Endothelial cell of umbilical vein (primary cell): ENCODE data around the gene ANXA6. TPM values are rescaled to one million over a fixed set of nuclear protein-coding genes. Genes with fewer than 3 reads are reported as not detected.

Experiments used
- BruUV-seq: library from RNA; stranded (reverse); fragments of 400-500 nt; replicated peaks from 2 replicates; lab custom pipeline; 2021; lab: Mats Ljungman, UMichigan
- CTCF ChIA-PET: fragments of 300-600, 350-600 bp; sonication (Branson Sonifier 250); formaldehyde crosslinking; loops from one replicate; lab custom pipeline; 2021; ENCODE audit warnings: antibody characterized with exemption, inconsistent platforms; lab: Charles Lee
- POLR2A ChIA-PET: fragments of 300-600, 350-600 bp; sonication (Branson Sonifier 250); formaldehyde crosslinking; loops from one replicate; lab custom pipeline; 2021; ENCODE audit warnings: antibody characterized with exemption, inconsistent platforms; lab: Charles Lee
- DNase-seq: peaks from one replicate; pipeline ENCODE4 v3.0.0-alpha.2; 2011; ENCODE audit warnings: low read depth, low spot score
- FAIRE-seq: peaks from 2 replicates; lab custom pipeline; 2011; peaks lifted over from hg19 to GRCh38; lab: Jason Lieb, UNC
- H2AFZ ChIP-seq: 2 replicates; pipeline ENCODE4 v1.6.0; 2012; ENCODE audit warnings: low read depth, low read length, control low read depth, inconsistent platforms
- H3K27ac ChIP-seq: 2 replicates; pipeline ENCODE4 v1.5.1; 2011; ENCODE audit warnings: low read depth, mild to moderate bottlenecking, control low read depth, low read length, moderate library complexity; ENCODE audit not compliant: insufficient read depth
- H3K27me3 ChIP-seq, 2 experiments: 2 replicates each; pipeline versions ENCODE4 v1.6.0 to v1.6.1; 2011; ENCODE audit warnings: low read length in 2 of 2, mixed read lengths in 1 of 2; ENCODE audit not compliant: control insufficient read depth in 2 of 2, insufficient read depth in 2 of 2
- H3K36me3 ChIP-seq, 2 experiments: 2 replicates in 1 of 2; 3 replicates in 1 of 2; pipeline ENCODE4 v1.5.1; 2011; ENCODE audit warnings: low read length in 2 of 2, mild to moderate bottlenecking in 1 of 2, moderate library complexity in 1 of 2; ENCODE audit not compliant: control insufficient read depth in 2 of 2, insufficient read depth in 2 of 2; ENCODE audit errors: extremely low read depth in 1 of 2
- H3K4me1 ChIP-seq: 3 replicates; pipeline ENCODE4 v1.5.1; 2011; ENCODE audit warnings: mild to moderate bottlenecking, low read length; ENCODE audit not compliant: control insufficient read depth, insufficient read depth; ENCODE audit errors: extremely low read depth
- H3K4me2 ChIP-seq: 2 replicates; pipeline ENCODE4 v1.6.1; 2011; ENCODE audit warnings: low read length, control low read depth, mixed read lengths; ENCODE audit not compliant: insufficient read depth
- H3K4me3 ChIP-seq, 3 experiments: fragments of 200-600 bp in 1 of 3; sonication (generic), shearing (Covaris generic) in 1 of 3; replicated peaks in 1 of 3; 2 replicates each; pipeline ENCODE4 v1.5.1; 2011 to 2016; ENCODE audit warnings: control low read depth in 3 of 3, low read length in 3 of 3, mild to moderate bottlenecking in 2 of 3, inconsistent platforms in 1 of 3, low read depth in 1 of 3, moderate library complexity in 1 of 3; ENCODE audit not compliant: insufficient read depth in 1 of 3
- H3K79me2 ChIP-seq: 2 replicates; pipeline ENCODE4 v1.6.0; 2012; ENCODE audit warnings: low read length, inconsistent platforms; ENCODE audit not compliant: control insufficient read depth, insufficient read depth
- H3K9ac ChIP-seq: replicated peaks from 2 replicates; pipeline ENCODE3; 2011; ENCODE audit warnings: low read length, control low read depth; ENCODE audit not compliant: insufficient read depth; ENCODE audit errors: extremely low read depth
- H3K9me1 ChIP-seq: replicated peaks from 3 replicates; pipeline ENCODE4 v1.6.0; 2011; ENCODE audit warnings: mild to moderate bottlenecking, low read length; ENCODE audit not compliant: control insufficient read depth, insufficient read depth; ENCODE audit errors: extremely low read depth
- H3K9me3 ChIP-seq: replicated peaks from 2 replicates; pipeline ENCODE4 v1.5.1; 2012; ENCODE audit warnings: low read length, inconsistent platforms; ENCODE audit not compliant: control insufficient read depth, insufficient read depth
- H4K20me1 ChIP-seq: replicated peaks from 2 replicates; pipeline ENCODE3; 2011; ENCODE audit warnings: mild to moderate bottlenecking, low read length; ENCODE audit not compliant: control insufficient read depth, insufficient read depth; ENCODE audit errors: extremely low read depth
- EZH2 ChIP-seq: IDR thresholded peaks from 2 replicates; pipeline ENCODE4 v1.6.1; 2012; ENCODE audit warnings: borderline replicate concordance, low read depth, mild to moderate bottlenecking, moderate library complexity, low read length, inconsistent platforms; ENCODE audit not compliant: severe bottlenecking
- FOS ChIP-seq: IDR thresholded peaks from 2 replicates; pipeline ENCODE4 v1.6.1; 2011; ENCODE audit warnings: mild to moderate bottlenecking, low read length, moderate library complexity, borderline replicate concordance; ENCODE audit not compliant: insufficient read depth
- GATA2 ChIP-seq: IDR thresholded peaks from 2 replicates; pipeline ENCODE4 v1.7.0; 2011; ENCODE audit warnings: low read depth, mild to moderate bottlenecking, moderate library complexity, mixed read lengths, low read length; ENCODE audit not compliant: insufficient read length, insufficient read depth
- JUN ChIP-seq: IDR thresholded peaks from 2 replicates; pipeline ENCODE4 v1.6.1; 2011; ENCODE audit warnings: borderline replicate concordance, low read depth; ENCODE audit not compliant: insufficient read length, insufficient read depth
- MYC ChIP-seq: IDR thresholded peaks from one replicate; pipeline ENCODE4 v1.6.1; 2011; ENCODE audit warnings: mild to moderate bottlenecking, low read depth, low read length
- POLR2A ChIP-seq: IDR thresholded peaks from 2 replicates; pipeline ENCODE4 v1.6.1; 2012; ENCODE audit warnings: low read depth, mild to moderate bottlenecking, control low read depth, low read length
- POLR2AphosphoS5 ChIP-seq: IDR thresholded peaks from 2 replicates; pipeline ENCODE4 v1.6.1; 2012; ENCODE audit warnings: low read depth, mild to moderate bottlenecking, control low read depth, low read length, moderate library complexity; ENCODE audit not compliant: insufficient read depth
- dilution Hi-C: fragments of 300-500 bp; cut with MboI; formaldehyde crosslinking; loops from one replicate; pipeline ENCODE4 v1.15.0; 2019; ENCODE audit warnings: low sequenced_read_pairs; ENCODE audit not compliant: extremely low pct_ligation_motif_present
- intact Hi-C: fragments of 100-400 bp; cut with micrococcal nuclease; formaldehyde crosslinking; loops from one replicate; pipeline ENCODE4 v1.10.0; 2022
- polyA plus RNA-seq, 4 experiments: library from polyadenylated mRNA; depleted of rRNA in 3 of 4; stranded (reverse) in 3 of 4; unstranded in 1 of 4; fragments of >200 nt; gene quantifications; 2 replicates each; pipeline versions ENCODE4 v1.2.1 to v1.2.3, GENCODE V29; 2011 to 2012; ENCODE audit warnings: missing spikeins in 1 of 4
- total RNA-seq: library from RNA; stranded (reverse); gene quantifications from 2 replicates; pipeline ENCODE4 v1.2.3, GENCODE V29; 2021
- TF ChIP-seq, protein P1 (sequence below): IDR thresholded peaks from 2 replicates; pipeline ENCODE4 v1.6.1; 2011; ENCODE audit not compliant: insufficient read depth, insufficient read length
- TF ChIP-seq, protein P2 (sequence below), 2 donors: IDR thresholded peaks; 1 replicate in 1 of 2; 2 replicates in 1 of 2; pipeline ENCODE4 v1.5.1; 2011; ENCODE audit warnings: low read length in 2 of 2, mild to moderate bottlenecking in 2 of 2, moderate library complexity in 2 of 2, control low read depth in 1 of 2, inconsistent platforms in 1 of 2, low read depth in 1 of 2; ENCODE audit not compliant: insufficient read depth in 1 of 2; ENCODE audit errors: extremely low read depth in 1 of 2

Gene ANXA6
- total and polyA plus RNA-seq, 2 donors (not counting 3 experiments of a cell fraction or from before 2014, with no cell fraction given): 195 to 266 TPM

DNA sequence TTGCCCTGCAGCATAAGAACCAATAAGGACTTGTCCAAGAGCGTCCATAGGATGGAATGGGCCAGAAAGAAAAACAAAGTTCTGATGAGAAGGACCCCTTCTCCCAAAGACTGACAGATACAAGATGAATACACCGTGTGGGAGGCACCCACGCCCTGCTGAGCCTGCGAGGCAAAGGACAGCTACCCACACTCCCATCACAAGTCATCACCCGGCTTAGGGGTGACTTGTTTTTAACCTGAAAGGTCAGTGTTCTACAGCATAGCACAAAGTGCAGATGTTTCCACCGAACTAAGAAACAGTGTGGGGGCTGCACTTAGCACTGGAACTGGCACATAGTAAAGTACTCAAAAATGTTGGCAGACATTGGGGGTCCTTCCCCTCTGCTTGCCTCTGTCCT lies 90.7 kb downstream of the ANXA6 start:
- no TSS peak for BruUV-seq
- ChIA-PET CTCF (interaction anchor here (1.5 to 7.5 kb wide), 4 partner anchors 15 to 48 kb away, joined by 5 to 46 read pairs (median 6); no protein-coding TSS in a partner anchor), POLR2A (no interaction called here)
- intact Hi-C loops: no loop called here
- dilution Hi-C loops: no loop called here
- Histone ChIP-seq H3K79me2 (peaks cover 23% of the 10 kb centered on the region), H3K9me1 (no peaks in the 10 kb centered on the region), H3K36me3 (peaks cover 3 to 5% of the 10 kb centered on the region in 2 experiments), H3K27ac (no peak overlapping the region), H3K4me3 (no peak overlapping the region), H3K9me3 (no peaks in the 10 kb centered on the region), H4K20me1 (no peaks in the 10 kb centered on the region), H3K4me1 (peaks cover 35% of the 10 kb centered on the region), H3K4me2 (no peak overlapping the region), H3K27me3 (no peaks in the 10 kb centered on the region), H3K9ac (no peak overlapping the region), H2AFZ (no peak overlapping the region)
- TF ChIP-seq JUN: no peak
- no peak for TF ChIP-seq FOS
- no peak for TF ChIP-seq GATA2
- no peak for TF ChIP-seq POLR2A
- no peak for TF ChIP-seq POLR2AphosphoS5
- TF ChIP-seq EZH2: no peak
- FAIRE-seq (no peak), DNase-seq (no peak)

DNA sequence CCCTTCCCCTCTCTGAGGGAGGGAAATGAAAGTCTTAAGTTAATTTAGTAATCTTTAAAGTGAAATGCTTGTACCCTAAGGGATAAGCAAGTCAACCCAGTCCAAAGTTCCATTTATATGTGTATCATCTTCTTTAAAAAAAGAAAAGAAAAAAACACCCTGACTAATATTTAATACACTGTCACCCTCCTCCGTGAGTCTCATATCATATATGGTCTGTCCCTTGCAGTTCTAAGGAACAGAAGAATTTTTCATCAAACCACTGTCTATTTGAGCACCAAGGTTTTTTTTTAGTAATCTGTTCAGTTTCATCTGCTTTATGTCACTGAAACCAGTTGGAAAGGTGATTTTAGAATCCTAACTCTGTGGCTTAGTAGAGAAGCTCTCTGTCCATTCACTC lies 92.0 kb downstream of the ANXA6 start:
- Histone ChIP-seq H3K4me3 (no peak overlapping the region), H3K36me3 (peaks cover 3 to 12% of the 10 kb centered on the region in 2 experiments), H3K27me3 (no peaks in the 10 kb centered on the region), H3K9me1 (no peaks in the 10 kb centered on the region), H3K79me2 (peaks cover 17% of the 10 kb centered on the region), H3K9me3 (no peaks in the 10 kb centered on the region), H3K27ac (no peak overlapping the region), H4K20me1 (no peaks in the 10 kb centered on the region), H3K9ac (no peak overlapping the region), H2AFZ (no peak overlapping the region), H3K4me2 (no peak overlapping the region), H3K4me1 (peaks cover 29% of the 10 kb centered on the region)
- BruUV-seq: no TSS peak
- no peak for FAIRE-seq
- POLR2A ChIA-PET: no interaction called here
- intact Hi-C loops (no loop called here), dilution Hi-C loops (no loop called here)
- TF ChIP-seq GATA2 (no peak), JUN (no peak), POLR2AphosphoS5 (no peak), EZH2 (no peak), MYC (no peak), FOS (no peak), POLR2A (no peak)
- TF ChIP-seq, protein P1, sequence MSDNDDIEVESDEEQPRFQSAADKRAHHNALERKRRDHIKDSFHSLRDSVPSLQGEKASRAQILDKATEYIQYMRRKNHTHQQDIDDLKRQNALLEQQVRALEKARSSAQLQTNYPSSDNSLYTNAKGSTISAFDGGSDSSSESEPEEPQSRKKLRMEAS: no peak
- TF ChIP-seq, protein P2, sequence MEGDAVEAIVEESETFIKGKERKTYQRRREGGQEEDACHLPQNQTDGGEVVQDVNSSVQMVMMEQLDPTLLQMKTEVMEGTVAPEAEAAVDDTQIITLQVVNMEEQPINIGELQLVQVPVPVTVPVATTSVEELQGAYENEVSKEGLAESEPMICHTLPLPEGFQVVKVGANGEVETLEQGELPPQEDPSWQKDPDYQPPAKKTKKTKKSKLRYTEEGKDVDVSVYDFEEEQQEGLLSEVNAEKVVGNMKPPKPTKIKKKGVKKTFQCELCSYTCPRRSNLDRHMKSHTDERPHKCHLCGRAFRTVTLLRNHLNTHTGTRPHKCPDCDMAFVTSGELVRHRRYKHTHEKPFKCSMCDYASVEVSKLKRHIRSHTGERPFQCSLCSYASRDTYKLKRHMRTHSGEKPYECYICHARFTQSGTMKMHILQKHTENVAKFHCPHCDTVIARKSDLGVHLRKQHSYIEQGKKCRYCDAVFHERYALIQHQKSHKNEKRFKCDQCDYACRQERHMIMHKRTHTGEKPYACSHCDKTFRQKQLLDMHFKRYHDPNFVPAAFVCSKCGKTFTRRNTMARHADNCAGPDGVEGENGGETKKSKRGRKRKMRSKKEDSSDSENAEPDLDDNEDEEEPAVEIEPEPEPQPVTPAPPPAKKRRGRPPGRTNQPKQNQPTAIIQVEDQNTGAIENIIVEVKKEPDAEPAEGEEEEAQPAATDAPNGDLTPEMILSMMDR (IDR thresholded peaks at IDR 0.05; ENCODE audit: extremely low read depth in 1 of 2, insufficient read depth in 1 of 2, low read depth in 1 of 2, low read length in 2 of 2): no peak
- DNase-seq: no peak
- CTCF ChIA-PET: interaction anchor here (1.0 to 7.5 kb wide), 6 partner anchors 14 to 61 kb away, joined by 3 to 46 read pairs (median 5); no protein-coding TSS in a partner anchor
